H1 (cell line): ENCODE data around the gene NFAT5. TPM values are rescaled to one million over a fixed set of nuclear protein-coding genes. Genes with fewer than 3 reads are reported as not detected.
A peak's percentile ranks its signal among the peaks of the same experiment; 100 is the strongest.

ENCODE experiments used
- ASH2L ChIP-seq: fragments of 200-600, 300-600 bp; sonication (generic); IDR thresholded peaks from one replicate; pipeline ENCODE4 v1.7.1; 2017; ENCODE audit warnings: low read length
- ATF2 ChIP-seq: IDR thresholded peaks from 2 replicates; pipeline ENCODE4 v1.6.1; 2012; ENCODE audit warnings: low read length, inconsistent platforms
- CHD7 ChIP-seq: fragments of 300-600 bp; sonication (generic); IDR thresholded peaks from 2 replicates; pipeline ENCODE4 v1.7.1; 2012; ENCODE audit warnings: low read length, moderate library complexity, mild to moderate bottlenecking, inconsistent platforms; ENCODE audit not compliant: insufficient replicate concordance
- HDAC6 ChIP-seq: IDR thresholded peaks from one replicate; pipeline ENCODE4 v1.7.1; 2012; ENCODE audit warnings: low read depth, mild to moderate bottlenecking, inconsistent platforms, low read length, moderate library complexity
- JUN ChIP-seq: IDR thresholded peaks from 2 replicates; pipeline ENCODE4 v1.6.1; 2011; ENCODE audit warnings: low read depth, mild to moderate bottlenecking, improper control_type of control experiment, low read length
- JUND ChIP-seq: IDR thresholded peaks from 2 replicates; pipeline ENCODE4 v1.6.1; 2011; ENCODE audit warnings: mild to moderate bottlenecking, improper control_type of control experiment, low read length
- KDM1A ChIP-seq: fragments of 200-600, 300-600 bp; sonication (generic); IDR thresholded peaks from 2 replicates; pipeline ENCODE4 v1.7.1; 2016; ENCODE audit warnings: mild to moderate bottlenecking, low read length, borderline replicate concordance
- NANOG ChIP-seq: IDR thresholded peaks from 2 replicates; pipeline ENCODE4 v1.6.1; 2011; ENCODE audit warnings: low read length, low read depth, mild to moderate bottlenecking, inconsistent platforms; ENCODE audit not compliant: insufficient read depth, poor library complexity, severe bottlenecking
- TEAD4 ChIP-seq: IDR thresholded peaks from 2 replicates; pipeline ENCODE4 v1.6.1; 2012; ENCODE audit warnings: low read depth, low read length, inconsistent platforms, mixed read lengths
- YY1 ChIP-seq: IDR thresholded peaks from 2 replicates; pipeline ENCODE4 v1.6.1; 2011; ENCODE audit warnings: low read depth, mild to moderate bottlenecking, low read length
- polyA plus RNA-seq, 7 experiments: library from polyadenylated mRNA; depleted of rRNA in 3 of 7; stranded (reverse) in 5 of 7; unstranded in 2 of 7; fragments of >200 nt in 5 of 7; fragments of 200-250 nt in 2 of 7; gene quantifications; 1 replicate in 5 of 7; 2 replicates in 1 of 7; 4 replicates in 1 of 7; pipeline versions ENCODE4 v1.2.1 to v1.2.3, GENCODE V29; 2011 to 2013; ENCODE audit warnings: missing spikeins in 2 of 7, mixed read lengths in 2 of 7
- total RNA-seq: library from RNA; stranded (reverse); fragmentation: NEBNext Ultra II Directional; extraction: Animal tissue kit (Norgen Biotek cat#: 25700); gene quantifications from 2 replicates; pipeline ENCODE4 v1.2.1, GENCODE V29; 2021

Gene NFAT5
- total and polyA plus RNA-seq, 2 of the 8 experiments (the other 6 are each of a cell fraction or from before 2014, with no cell fraction given): 8.9 to 29.0 TPM

- no peak for TF ChIP-seq CHD7
- TF ChIP-seq JUN: 0 out of 2 replicates have a peak, but pooled peaks have one; percentile 19
- TF ChIP-seq ASH2L: peak; percentile 76
- no peak for TF ChIP-seq KDM1A
- no peak for TF ChIP-seq ATF2
- TF ChIP-seq JUND: peak; percentile 100
- no peak for TF ChIP-seq HDAC6
- TF ChIP-seq TEAD4: no peak
- TF ChIP-seq YY1: peak; percentile 73
- peak; percentile 31 for TF ChIP-seq NANOG
Measured at GRCh38 chr16:69565671-69566239, at the start of gene NFAT5 (continued).
